ENCODE measurements around the gene CD47.

The CD47 gene

GRCh38 chr3:108070356-108070755 lies 20.5 kb downstream of the CD47 start:
- no peak overlapping the region for H3K4me3 ChIP-seq (ENCODE audit: low read depth, low read length)
- TF ChIP-seq CTCF (IDR thresholded peaks at IDR 0.05; ENCODE audit: borderline replicate concordance, insufficient read depth, low read depth, low read length): no peak

GRCh38 chr3:108067768-108068167 lies 23.1 kb downstream of the CD47 start:
- no peak for TF ChIP-seq CTCF (IDR thresholded peaks at IDR 0.05; ENCODE audit: borderline replicate concordance, insufficient read depth, low read depth, low read length)
- no peak overlapping the region for H3K4me3 ChIP-seq (ENCODE audit: low read depth, low read length)

- H3K4me3 ChIP-seq (ENCODE audit: low read depth, low read length): no peak overlapping the region
- no peak for TF ChIP-seq CTCF (IDR thresholded peaks at IDR 0.05; ENCODE audit: borderline replicate concordance, insufficient read depth, low read depth, low read length)
These were observed 25.7 kb downstream of the CD47 start for GRCh38 chr3:108065096-108065495.

GRCh38 chr3:108064293-108064887 lies 26.4 kb downstream of the CD47 start:
- H3K4me3 ChIP-seq (ENCODE audit: low read depth, low read length): no peak overlapping the region
- TF ChIP-seq CTCF (IDR thresholded peaks at IDR 0.05; ENCODE audit: borderline replicate concordance, insufficient read depth, low read depth, low read length): no peak

GRCh38 chr3:108062051-108062450 lies 28.8 kb downstream of the CD47 start:
- TF ChIP-seq CTCF (IDR thresholded peaks at IDR 0.05; ENCODE audit: borderline replicate concordance, insufficient read depth, low read depth, low read length): no peak
- H3K4me3 ChIP-seq (ENCODE audit: low read depth, low read length): no peak overlapping the region

- no peak for TF ChIP-seq CTCF (IDR thresholded peaks at IDR 0.05; ENCODE audit: borderline replicate concordance, insufficient read depth, low read depth, low read length)
These were observed 30.5 kb downstream of the CD47 start for GRCh38 chr3:108060331-108060730.

GRCh38 chr3:108055931-108056330 lies 34.9 kb downstream of the CD47 start:
- no peak overlapping the region for H3K4me3 ChIP-seq (ENCODE audit: low read depth, low read length)
- TF ChIP-seq CTCF (IDR thresholded peaks at IDR 0.05; ENCODE audit: borderline replicate concordance, insufficient read depth, low read depth, low read length): no peak

More at GRCh38 chr3:108060331-108060730, 30.5 kb downstream of the CD47 start:
- no peak overlapping the region for H3K4me3 ChIP-seq (ENCODE audit: low read depth, low read length)

Data from GM12875 (cell line).